NCI-H1048 (cell line): ENCODE results near the gene GATA2.

Experiments
- DNase-seq: peaks from one replicate; lab custom pipeline; 2025; lab: John Stamatoyannopoulos, UW

GATA2 gene

DNA sequence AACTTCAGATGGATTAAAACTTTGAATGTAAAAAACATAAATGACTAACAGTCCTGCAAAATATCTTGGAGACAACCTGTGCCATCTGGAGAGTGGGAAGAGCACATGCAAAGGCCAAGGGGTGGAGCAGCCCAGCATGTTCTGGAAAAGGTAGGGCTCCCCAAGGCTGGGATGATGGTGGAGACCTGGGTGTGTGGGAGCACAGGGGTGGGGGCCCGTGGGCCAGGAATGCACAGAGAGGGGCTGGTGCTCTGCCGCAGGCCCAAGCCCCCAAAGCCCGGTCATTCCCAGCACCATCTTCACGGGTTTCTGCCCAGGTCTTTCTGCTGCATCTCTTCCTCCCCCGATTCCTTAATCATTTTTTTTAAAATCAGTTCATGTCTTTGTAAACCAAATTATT, 9.7 kb upstream of the GATA2 start:
- no peak for DNase-seq

DNA sequence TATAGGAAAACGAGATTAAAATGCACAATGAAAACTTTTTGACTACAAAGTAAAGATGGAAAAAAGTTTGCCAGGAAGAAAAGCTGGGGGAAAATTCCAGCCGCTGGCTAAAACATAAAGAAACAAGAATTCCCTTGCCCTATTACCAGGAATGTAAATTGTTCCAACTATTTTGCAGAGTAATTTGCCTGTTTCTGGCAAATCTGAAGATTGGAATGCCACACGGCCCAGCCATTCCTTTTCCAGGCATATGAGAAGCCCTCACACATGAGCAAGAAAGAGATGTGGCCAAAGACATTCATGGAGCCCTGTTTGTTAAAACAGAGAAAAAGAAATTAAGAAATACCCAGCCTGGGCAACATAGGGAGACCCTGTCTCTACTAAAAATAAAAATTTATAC, 8.4 kb upstream of the GATA2 start:
- DNase-seq, result no peak

GRCh38 chr3:128500556-128500955, 7.6 kb upstream of the GATA2 start:
- no peak for DNase-seq

GRCh38 chr3:128499724-128500275, 6.8 kb upstream of the GATA2 start:
- DNase-seq, result no peak

DNA sequence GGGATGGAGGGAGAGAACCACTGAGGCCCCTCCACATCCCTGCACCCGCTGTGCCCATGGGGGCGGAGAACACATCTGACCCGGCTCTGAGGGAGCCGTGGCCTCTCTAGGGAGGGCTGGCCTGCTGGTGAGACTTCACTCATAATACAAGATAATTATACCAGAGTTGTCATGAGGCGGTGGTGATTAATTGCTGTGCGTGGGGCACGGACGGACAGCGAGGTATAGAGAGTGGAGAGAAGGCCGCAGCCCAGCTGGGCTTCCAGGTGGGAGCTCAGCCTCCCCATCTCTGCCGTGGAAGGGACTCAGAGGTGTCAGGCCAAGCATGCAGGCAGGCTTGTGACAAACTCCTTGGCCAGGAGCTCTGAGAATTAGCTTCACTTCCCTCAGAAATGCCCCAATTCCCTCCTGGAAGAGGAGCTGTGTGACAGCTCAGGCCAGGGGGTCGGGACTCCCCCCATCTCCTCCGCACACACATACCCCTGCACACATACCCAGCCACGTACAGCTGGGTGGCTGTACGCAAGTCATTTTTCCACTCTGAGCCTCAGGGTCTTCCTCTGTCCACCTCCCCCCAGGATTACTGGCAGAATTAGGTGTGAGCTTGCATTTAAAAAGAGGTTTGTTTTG, 6.0 kb upstream of the GATA2 start:
- no peak for DNase-seq

GRCh38 chr3:128498127-128498626, 5.2 kb upstream of the GATA2 start:
- no peak for DNase-seq

GRCh38 chr3:128497305-128498126, 4.5 kb upstream of the GATA2 start:
- DNase-seq, result no peak

DNA sequence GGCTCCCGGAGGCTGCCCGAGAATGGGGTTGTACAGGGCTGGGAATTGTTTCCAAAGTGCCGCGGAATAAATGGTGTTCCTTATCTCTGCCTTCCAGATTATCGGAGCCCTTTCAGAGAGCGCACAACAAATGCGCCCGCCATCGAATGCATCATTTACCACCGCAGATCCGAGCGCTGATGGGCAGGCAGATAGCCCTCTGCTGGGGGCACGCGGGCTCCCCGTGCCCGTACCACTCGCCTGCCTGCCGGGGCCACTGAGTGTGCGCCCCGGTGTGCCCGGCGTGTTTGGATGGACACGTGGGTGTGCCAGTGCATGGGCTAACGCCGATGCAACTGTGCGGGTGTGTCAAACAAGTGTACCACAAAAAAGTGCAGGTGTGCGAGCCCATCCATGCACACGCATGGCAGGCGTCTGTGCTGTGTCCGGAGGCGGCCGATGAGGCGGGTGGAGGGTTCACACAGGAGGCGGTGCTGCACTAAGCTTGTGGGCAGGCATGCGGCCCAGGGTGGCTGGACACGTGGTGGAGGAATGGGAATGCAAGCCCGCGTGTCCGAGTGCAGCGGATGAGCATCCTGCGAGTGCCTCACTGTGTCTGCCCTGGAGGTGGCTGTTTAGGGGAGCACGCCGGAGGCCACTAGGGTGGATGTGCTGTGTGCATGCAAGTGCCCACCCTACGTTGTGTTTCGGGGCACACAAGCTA, 3.8 kb upstream of the GATA2 start:
- no peak for DNase-seq

DNA sequence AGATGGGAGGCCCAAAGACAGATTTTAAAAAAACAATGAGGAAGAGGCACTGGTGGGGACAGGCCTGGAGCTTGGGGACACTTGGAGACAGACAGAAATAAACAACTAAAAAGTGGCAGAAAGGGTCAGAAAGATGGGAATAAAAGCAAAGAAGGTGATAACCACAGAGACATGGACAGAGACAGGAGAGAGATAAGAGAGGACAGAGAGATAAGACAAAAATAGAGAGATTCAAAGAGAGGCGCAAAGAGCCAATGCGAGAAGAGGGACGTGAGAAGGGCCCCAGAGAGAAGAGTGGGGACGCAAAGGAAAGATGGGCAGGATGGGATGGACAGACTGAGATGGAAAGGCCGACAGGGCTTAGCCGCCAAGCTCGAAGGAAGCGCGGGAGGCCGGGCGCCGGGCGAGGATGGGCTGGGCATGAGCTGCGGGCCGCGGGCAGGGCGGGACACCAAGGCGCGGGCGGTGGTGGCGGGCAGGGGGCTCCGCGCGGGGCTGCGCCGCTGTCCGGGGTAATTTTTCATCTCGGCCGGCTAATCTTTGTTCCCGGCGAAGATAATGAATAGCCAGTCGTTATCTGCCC, 3.1 kb upstream of the GATA2 start:
- DNase-seq, result no peak

DNA sequence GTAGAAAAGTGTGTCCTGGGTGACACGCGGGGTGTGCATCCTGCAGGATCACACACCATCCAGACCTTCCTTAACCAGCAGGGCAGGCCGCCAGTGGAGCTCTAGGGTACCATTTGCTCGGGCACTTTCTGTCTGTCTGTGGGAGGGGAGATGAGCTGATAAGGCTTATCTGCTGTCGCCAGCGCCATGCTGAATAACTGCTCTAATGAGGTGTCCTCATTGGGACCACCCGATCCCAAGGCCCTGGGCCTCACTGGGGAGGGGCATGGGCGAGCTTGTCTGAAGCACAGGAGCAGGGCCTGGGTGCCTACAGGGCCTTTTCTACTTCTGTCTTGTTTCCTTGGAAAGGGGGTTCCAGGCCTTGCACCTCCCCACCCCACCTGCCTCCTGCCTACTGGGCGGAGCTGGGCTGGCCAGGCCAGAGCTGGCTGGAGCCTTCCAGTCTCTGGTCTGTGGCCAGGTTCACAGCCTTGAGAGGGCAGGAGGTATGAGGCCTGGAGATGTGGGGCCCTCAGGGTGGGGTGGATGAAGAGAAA, 2.5 kb upstream of the GATA2 start:
- no peak for DNase-seq

DNA sequence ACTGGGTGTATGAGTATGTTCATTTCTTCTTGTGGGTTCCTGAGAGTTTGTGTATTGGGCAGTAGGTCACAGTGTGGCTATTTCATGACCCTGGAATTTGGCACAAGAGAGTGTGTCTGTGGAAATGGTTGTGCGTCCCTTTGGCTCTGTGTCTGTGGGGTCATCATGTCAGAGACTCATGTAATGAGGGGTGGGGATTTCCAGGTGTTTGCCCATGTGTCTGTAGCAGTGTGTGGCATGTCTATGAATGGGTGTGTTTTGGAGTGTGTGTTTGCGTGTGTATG, 1.3 kb upstream of the GATA2 start:
- DNase-seq, result no peak

DNA sequence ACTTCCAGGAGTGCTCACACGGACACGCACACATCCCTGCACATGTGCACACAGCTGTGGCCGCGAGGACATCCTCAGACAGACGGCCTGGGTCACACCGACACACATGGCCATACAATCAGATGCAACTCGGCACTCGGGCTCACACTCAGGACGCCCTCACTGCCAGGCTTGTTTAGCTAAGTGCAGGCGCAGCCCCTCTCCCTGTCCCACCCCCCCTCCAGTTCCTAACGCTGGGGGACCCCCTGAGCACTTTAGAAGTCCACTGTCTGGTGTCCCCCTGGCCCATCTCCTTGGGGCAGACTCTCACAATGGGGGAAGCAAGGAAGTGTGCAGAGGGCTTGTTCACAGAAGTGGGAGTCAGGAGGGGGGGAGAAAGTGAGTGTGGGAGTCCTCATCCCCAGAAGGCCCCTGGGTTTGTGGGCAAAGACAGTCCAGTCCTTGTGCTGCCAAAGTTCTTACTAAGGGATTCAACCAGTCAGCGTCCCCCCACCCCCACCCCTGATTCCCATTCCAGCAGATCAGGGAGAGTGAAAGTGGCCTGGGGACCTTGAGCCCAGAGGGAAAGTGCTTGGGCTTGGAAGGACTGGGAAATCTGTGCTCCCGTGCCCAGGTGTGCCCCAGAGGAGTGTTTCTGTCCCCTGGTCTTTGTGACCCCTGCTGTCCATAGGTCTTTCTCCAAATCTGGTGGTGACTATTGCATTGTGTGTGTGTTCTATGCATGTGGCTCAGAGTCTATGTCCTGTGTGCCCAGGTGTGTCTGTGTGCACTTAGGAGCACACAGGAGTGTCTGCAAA, 767 bp upstream of the GATA2 start:
- no peak for DNase-seq

DNA sequence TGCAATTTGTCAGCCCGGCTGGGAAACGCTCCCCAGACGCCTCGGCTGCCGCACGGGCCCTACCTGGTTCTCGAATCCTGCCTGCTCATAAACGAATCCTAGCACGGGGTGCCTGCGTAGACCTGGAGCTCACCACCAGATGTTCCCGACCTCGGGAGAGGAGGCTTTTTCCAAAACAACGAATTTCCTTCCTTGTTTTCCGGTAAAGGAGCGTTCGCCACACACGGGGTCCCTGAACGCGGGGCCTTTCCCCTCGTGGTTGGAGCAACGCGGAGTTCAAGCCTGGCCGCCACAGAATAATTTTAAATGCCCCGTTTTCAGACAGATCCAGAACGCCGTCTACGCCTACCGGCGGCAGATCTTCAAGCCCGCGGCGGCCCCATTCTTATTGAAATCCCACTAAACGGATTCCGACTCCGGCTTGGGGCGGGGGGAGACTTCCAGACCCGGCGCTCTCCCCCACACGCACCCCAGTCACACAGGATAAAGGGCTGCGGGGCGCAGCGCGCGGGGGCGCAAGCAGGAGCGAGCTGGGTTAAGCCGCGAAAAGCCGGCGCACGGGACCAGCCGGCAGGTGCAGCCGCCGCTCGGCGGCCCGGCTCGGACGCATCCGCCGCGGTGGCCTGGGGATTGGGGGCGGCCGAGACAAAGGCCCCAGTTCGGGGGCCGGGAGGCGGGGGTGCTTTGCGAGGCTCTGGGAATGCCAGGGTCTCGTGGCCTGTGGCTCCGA, 895 bp downstream of the GATA2 start:
- DNase-seq, result no peak

GRCh38 chr3:128491691-128491940, 1.4 kb downstream of the GATA2 start:
- DNase-seq, result no peak

GRCh38 chr3:128490915-128491690, 1.9 kb downstream of the GATA2 start:
- no peak for DNase-seq

GRCh38 chr3:128490650-128490914, 2.4 kb downstream of the GATA2 start:
- DNase-seq, result no peak

- DNase-seq, result no peak
Measured at GRCh38 chr3:128489927-128490649, 2.9 kb downstream of the GATA2 start.

GRCh38 chr3:128489674-128489926, 3.4 kb downstream of the GATA2 start:
- DNase-seq, result no peak

DNA sequence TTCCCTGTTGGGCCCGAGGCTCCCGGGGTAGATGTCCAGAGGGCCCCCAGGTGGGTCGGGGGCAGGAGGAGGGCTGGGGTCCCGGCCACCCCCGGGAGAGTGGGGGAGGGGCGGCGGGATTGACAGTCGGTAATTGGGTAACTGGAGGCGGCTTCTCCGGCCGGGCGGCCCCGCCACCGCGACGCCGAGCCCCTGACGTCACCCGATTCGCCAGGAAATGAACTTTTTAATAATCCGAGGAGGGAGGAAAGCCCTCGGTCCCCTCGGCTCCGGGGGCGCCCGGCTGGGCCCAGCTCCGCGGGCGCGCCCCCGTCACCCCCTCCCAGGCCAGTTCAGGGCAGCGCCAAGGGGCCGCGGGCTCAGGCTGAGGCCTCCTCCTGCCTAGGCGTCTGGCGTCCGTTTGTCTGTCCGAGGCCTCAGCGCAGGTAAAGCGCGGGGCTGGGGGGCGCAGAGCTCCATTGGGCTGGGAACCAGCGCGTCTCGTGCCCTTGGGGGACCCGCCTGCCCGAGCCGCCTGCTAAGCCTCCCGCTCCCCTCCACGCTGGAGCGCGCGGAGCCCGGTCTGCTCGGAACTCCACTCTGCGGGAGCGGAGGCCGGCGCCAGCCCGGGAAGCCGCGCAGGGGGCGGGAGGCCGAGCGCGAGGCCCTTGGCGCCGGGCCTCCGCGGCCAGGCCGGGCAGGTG, 3.9 kb downstream of the GATA2 start:
- DNase-seq, result peak; percentile 49

GRCh38 chr3:128488636-128488990, 4.4 kb downstream of the GATA2 start:
- DNase-seq, result no peak
